Measurements from ENCODE around the gene ADGRA1.
"Not testable (repeated sequence)": the region's sequence is repeated elsewhere in the genome, so short reads cannot be mapped to it uniquely, and the experiment has no call there.

ADGRA1 gene

DNA sequence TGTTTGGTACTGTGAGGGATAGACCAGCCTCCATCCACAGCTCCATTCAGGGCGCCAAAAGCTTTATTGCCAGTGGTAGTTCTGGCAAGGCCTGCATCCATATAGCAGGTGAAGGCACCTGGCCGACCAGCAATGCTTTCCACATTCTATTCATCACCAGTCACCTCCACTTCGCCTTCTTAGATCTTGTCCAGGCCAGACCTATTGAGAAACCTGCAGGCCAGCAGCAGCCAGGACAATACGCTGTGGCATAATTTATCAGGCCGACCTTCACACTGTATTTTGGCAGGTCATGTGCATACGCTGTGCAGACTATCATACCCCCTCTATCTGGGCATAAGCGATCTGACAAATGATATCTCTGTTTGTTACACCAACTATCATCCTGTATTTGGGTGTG is 57.0 kb downstream of the ADGRA1 start:
- no peak overlapping the region for H3K4me2 ChIP-seq (ENCODE audit: low read depth, low read length, poor library complexity, severe bottlenecking)
- TF ChIP-seq EZH2phosphoT487 (conservative IDR thresholded peaks at IDR 0.05; ENCODE audit: low read length), result no peak
- TF ChIP-seq, protein P1, sequence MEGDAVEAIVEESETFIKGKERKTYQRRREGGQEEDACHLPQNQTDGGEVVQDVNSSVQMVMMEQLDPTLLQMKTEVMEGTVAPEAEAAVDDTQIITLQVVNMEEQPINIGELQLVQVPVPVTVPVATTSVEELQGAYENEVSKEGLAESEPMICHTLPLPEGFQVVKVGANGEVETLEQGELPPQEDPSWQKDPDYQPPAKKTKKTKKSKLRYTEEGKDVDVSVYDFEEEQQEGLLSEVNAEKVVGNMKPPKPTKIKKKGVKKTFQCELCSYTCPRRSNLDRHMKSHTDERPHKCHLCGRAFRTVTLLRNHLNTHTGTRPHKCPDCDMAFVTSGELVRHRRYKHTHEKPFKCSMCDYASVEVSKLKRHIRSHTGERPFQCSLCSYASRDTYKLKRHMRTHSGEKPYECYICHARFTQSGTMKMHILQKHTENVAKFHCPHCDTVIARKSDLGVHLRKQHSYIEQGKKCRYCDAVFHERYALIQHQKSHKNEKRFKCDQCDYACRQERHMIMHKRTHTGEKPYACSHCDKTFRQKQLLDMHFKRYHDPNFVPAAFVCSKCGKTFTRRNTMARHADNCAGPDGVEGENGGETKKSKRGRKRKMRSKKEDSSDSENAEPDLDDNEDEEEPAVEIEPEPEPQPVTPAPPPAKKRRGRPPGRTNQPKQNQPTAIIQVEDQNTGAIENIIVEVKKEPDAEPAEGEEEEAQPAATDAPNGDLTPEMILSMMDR (IDR thresholded peaks at IDR 0.05; ENCODE audit: insufficient read depth, low read length, poor library complexity, severe bottlenecking), result no peak
- no peaks in the 10 kb centered on the region for H3F3A ChIP-seq (ENCODE audit: insufficient read depth)
- no peak overlapping the region for H2AFZ ChIP-seq (ENCODE audit: low read depth, low read length, severe bottlenecking)
- H3K9me3 ChIP-seq (ENCODE audit: insufficient read depth, low read length), result no peaks in the 10 kb centered on the region
- H3K79me2 ChIP-seq (ENCODE audit: insufficient read depth, low read length), result no peaks in the 10 kb centered on the region
- no peak overlapping the region for H3K4me3 ChIP-seq (ENCODE audit: insufficient read depth, low read length, poor library complexity, severe bottlenecking)
- no peaks in the 10 kb centered on the region for H3K36me3 ChIP-seq (ENCODE audit: low read length)
- no peak overlapping the region for H3K9ac ChIP-seq (ENCODE audit: low read length)
- H3K9me2 ChIP-seq (replicated peaks; ENCODE audit: insufficient read depth, low read length), result no peaks in the 10 kb centered on the region
- no peak overlapping the region for H3K27ac ChIP-seq (ENCODE audit: low read depth, low read length)
- H3K27me3 ChIP-seq (ENCODE audit: low read length), result no peaks in the 10 kb centered on the region
- H4K20me1 ChIP-seq (ENCODE audit: low read depth, low read length), result no peaks in the 10 kb centered on the region

DNA sequence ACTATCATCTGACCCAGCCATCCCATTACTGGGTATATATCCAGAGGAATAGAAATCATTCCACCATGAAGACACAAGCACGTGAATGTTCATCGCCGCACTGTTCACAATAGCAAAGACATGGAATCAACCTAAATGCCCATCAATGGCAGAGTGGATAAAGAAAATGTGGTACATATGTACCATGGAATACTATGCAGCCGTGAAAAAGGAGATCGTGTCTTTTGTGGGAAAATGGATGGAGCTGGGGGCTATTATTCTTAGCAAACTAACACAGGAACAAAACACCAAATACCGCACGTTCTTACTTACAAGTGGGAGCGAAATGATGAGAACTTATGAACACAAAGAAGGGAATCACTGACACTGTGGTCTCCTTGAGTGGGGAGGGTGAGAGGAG is 62.5 kb downstream of the ADGRA1 start:
- no peak overlapping the region for H3K4me3 ChIP-seq (ENCODE audit: insufficient read depth, low read length, poor library complexity, severe bottlenecking)
- TF ChIP-seq, protein P1 (IDR thresholded peaks at IDR 0.05; ENCODE audit: insufficient read depth, low read length, poor library complexity, severe bottlenecking), result no peak
- no peak for TF ChIP-seq EZH2phosphoT487 (conservative IDR thresholded peaks at IDR 0.05; ENCODE audit: low read length)
- no peaks in the 10 kb centered on the region for H3F3A ChIP-seq (ENCODE audit: insufficient read depth)

DNA sequence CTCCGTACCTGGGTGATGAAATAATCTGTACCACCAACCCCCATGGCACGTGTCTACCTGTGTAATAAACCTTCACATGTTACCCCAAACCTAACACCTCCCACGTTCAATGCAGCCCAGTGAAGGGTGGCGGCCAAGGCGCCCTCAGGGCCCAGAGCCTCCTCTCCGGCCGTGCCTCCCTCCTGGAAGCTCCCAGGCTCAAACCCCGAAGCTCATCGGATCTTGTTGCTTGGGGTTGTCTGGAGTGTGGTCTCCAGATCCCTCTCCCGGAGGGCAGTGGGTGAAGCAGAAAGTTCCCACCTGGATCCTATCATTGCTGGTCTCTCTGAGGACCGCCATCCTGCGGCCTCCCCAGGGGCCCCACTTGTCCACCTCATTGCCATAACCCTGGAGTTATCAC is 62.9 kb downstream of the ADGRA1 start:
- no peak overlapping the region for H3K4me2 ChIP-seq (ENCODE audit: low read depth, low read length, poor library complexity, severe bottlenecking)
- H2AFZ ChIP-seq (ENCODE audit: low read depth, low read length, severe bottlenecking), result no peak overlapping the region
- H3F3A ChIP-seq (ENCODE audit: insufficient read depth), result no peaks in the 10 kb centered on the region
- H3K27me3 ChIP-seq (ENCODE audit: low read length), result no peaks in the 10 kb centered on the region
- no peaks in the 10 kb centered on the region for H4K20me1 ChIP-seq (ENCODE audit: low read depth, low read length)
- no peaks in the 10 kb centered on the region for H3K9me2 ChIP-seq (replicated peaks; ENCODE audit: insufficient read depth, low read length)
- no peak overlapping the region for H3K9ac ChIP-seq (ENCODE audit: low read length)
- H3K27ac ChIP-seq (ENCODE audit: low read depth, low read length), result no peak overlapping the region
- no peak overlapping the region for H3K4me3 ChIP-seq (ENCODE audit: insufficient read depth, low read length, poor library complexity, severe bottlenecking)
- no peaks in the 10 kb centered on the region for H3K9me3 ChIP-seq (ENCODE audit: insufficient read depth, low read length)
- no peaks in the 10 kb centered on the region for H3K36me3 ChIP-seq (ENCODE audit: low read length)
- TF ChIP-seq, protein P1 (IDR thresholded peaks at IDR 0.05; ENCODE audit: insufficient read depth, low read length, poor library complexity, severe bottlenecking), result no peak
- no peak for TF ChIP-seq EZH2phosphoT487 (conservative IDR thresholded peaks at IDR 0.05; ENCODE audit: low read length)
- H3K79me2 ChIP-seq (ENCODE audit: insufficient read depth, low read length), result no peaks in the 10 kb centered on the region

More for the DNA sequence above, 62.5 kb downstream of the ADGRA1 start:
- H2AFZ ChIP-seq (ENCODE audit: low read depth, low read length, severe bottlenecking), result no peak overlapping the region
- H3K9me3 ChIP-seq (ENCODE audit: insufficient read depth, low read length), result no peaks in the 10 kb centered on the region
- no peaks in the 10 kb centered on the region for H3K79me2 ChIP-seq (ENCODE audit: insufficient read depth, low read length)
- H4K20me1 ChIP-seq (ENCODE audit: low read depth, low read length), result no peaks in the 10 kb centered on the region
- H3K36me3 ChIP-seq (ENCODE audit: low read length), result no peaks in the 10 kb centered on the region
- no peaks in the 10 kb centered on the region for H3K27me3 ChIP-seq (ENCODE audit: low read length)
- H3K9me2 ChIP-seq (replicated peaks; ENCODE audit: insufficient read depth, low read length), result no peaks in the 10 kb centered on the region
- H3K4me2 ChIP-seq (ENCODE audit: low read depth, low read length, poor library complexity, severe bottlenecking), result no peak overlapping the region
- no peak overlapping the region for H3K9ac ChIP-seq (ENCODE audit: low read length)
- no peak overlapping the region for H3K27ac ChIP-seq (ENCODE audit: low read depth, low read length)

DNA sequence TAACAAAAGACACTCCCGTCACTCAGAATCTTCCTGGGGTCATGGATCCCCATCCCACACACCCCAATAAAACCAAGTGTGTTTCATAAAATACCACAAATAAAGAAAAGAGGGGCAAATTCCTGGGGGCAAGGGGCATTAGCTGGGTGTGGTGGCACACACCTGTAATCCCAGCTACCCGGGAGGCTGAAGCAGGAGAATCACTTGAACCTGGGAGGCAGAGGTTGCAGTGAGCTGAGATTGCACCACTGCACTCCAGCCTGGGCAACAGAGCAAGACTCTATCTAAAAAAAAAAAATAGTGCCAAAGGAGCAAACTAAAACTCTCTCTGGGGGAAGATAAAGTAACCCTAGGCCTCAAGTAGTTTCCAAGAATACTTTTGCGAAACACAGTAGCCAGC is 63.3 kb downstream of the ADGRA1 start:
- not testable (repeated sequence) for H3K36me3 ChIP-seq (ENCODE audit: low read length); H3K27ac ChIP-seq (ENCODE audit: low read depth, low read length); H3K27me3 ChIP-seq (ENCODE audit: low read length); H3K9me3 ChIP-seq (ENCODE audit: insufficient read depth, low read length); H4K20me1 ChIP-seq (ENCODE audit: low read depth, low read length); H3K4me3 ChIP-seq (ENCODE audit: insufficient read depth, low read length, poor library complexity, severe bottlenecking); H3K9ac ChIP-seq (ENCODE audit: low read length); H3F3A ChIP-seq (ENCODE audit: insufficient read depth); H3K4me2 ChIP-seq (ENCODE audit: low read depth, low read length, poor library complexity, severe bottlenecking); H2AFZ ChIP-seq (ENCODE audit: low read depth, low read length, severe bottlenecking); H3K79me2 ChIP-seq (ENCODE audit: insufficient read depth, low read length); H3K9me2 ChIP-seq (replicated peaks; ENCODE audit: insufficient read depth, low read length)
